Stimulated activated CD4-positive, alpha-beta T cell treated with anti-CD3 and anti-CD28 coated beads, Interleukin-2, amount 100 ng/mL, for 24 hours (primary cell): ENCODE results near the gene MYO6.

Experiments
- DNase-seq, 2 donors: peaks; one replicate each; pipeline ENCODE4 v3.0.0-alpha.2; 2020

MYO6 gene

DNA sequence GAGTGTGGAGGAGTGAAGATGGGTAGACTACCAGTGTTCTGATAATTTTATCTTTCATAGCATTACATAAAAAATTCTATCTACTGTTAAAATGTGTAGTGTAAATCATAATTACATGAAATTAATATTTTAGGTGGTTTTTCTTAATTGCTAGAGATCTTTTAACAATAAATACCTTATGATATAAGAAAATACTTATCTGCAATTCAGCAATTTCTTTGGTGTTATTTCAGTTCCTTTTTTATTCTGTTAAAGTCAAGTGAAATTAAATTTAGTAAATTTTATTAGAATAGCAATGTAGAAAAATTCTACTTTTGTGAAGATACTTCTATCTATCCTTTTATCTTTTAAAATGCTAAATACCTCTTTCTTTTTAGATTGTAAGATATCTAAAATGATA is 219.1 kb downstream of the MYO6 start:
- no peak for DNase-seq
